ENCODE measurements around the gene PLB1. TPM values are rescaled to one million over a fixed set of nuclear protein-coding genes. Genes with fewer than 3 reads are reported as not detected.

PLB1 gene
- total RNA-seq, 1 experiment from 2014 or later: 0.44 TPM

DNA sequence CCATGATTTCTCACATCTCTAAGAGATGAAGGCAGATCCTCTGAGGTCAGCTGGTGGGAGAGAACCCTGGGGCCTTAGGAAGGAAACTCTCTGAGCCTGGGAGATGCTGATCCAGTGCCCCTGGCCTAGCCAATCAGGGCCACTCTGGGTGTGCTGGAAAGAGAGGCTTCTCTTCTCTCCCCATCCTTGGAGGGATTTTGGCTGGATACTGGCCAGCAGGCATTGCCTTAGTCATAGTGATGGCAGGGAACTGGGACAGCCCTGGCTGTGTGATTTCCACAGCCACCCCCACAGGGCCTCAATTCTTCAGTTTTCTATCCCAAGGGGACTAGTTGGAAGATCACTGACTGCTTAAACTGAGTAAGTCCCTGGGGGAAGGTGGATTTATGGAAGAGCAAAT lies 26.6 kb upstream of the PLB1 start:
- TF ChIP-seq, protein P1, sequence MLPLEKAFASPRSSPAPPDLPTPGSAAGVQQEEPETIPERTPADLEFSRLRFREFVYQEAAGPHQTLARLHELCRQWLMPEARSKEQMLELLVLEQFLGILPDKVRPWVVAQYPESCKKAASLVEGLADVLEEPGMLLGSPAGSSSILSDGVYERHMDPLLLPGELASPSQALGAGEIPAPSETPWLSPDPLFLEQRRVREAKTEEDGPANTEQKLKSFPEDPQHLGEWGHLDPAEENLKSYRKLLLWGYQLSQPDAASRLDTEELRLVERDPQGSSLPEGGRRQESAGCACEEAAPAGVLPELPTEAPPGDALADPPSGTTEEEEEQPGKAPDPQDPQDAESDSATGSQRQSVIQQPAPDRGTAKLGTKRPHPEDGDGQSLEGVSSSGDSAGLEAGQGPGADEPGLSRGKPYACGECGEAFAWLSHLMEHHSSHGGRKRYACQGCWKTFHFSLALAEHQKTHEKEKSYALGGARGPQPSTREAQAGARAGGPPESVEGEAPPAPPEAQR (CRISPR knock-in tag; IDR thresholded peaks at IDR 0.05): no peak
- no peak for TF ChIP-seq FOXP1 (CRISPR knock-in tag; IDR thresholded peaks at IDR 0.05; ENCODE audit: borderline replicate concordance)
- TF ChIP-seq, protein P2, sequence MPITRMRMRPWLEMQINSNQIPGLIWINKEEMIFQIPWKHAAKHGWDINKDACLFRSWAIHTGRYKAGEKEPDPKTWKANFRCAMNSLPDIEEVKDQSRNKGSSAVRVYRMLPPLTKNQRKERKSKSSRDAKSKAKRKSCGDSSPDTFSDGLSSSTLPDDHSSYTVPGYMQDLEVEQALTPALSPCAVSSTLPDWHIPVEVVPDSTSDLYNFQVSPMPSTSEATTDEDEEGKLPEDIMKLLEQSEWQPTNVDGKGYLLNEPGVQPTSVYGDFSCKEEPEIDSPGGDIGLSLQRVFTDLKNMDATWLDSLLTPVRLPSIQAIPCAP (CRISPR knock-in tag; IDR thresholded peaks at IDR 0.05): no peak
- TF ChIP-seq TEAD1 (CRISPR knock-in tag; IDR thresholded peaks at IDR 0.05): no peak
- TF ChIP-seq, protein P3, sequence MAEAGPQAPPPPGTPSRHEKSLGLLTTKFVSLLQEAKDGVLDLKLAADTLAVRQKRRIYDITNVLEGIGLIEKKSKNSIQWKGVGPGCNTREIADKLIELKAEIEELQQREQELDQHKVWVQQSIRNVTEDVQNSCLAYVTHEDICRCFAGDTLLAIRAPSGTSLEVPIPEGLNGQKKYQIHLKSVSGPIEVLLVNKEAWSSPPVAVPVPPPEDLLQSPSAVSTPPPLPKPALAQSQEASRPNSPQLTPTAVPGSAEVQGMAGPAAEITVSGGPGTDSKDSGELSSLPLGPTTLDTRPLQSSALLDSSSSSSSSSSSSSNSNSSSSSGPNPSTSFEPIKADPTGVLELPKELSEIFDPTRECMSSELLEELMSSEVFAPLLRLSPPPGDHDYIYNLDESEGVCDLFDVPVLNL (CRISPR knock-in tag; IDR thresholded peaks at IDR 0.05; ENCODE audit: borderline replicate concordance, low read depth): no peak
- no peak for TF ChIP-seq ZNF121 (CRISPR knock-in tag; IDR thresholded peaks at IDR 0.05)
- TF ChIP-seq ESRRA (CRISPR knock-in tag; IDR thresholded peaks at IDR 0.05; ENCODE audit: borderline replicate concordance): no peak
- no peak for TF ChIP-seq HMGA2 (CRISPR knock-in tag; IDR thresholded peaks at IDR 0.05)
- TF ChIP-seq TCF7 (CRISPR knock-in tag; IDR thresholded peaks at IDR 0.05; ENCODE audit: low read depth): no peak
- POLR2A ChIA-PET: no interaction called here
- CTCF ChIA-PET: no interaction called here
- H3K9me3 Mint-ChIP-seq: peaks cover 15% of the 10 kb centered on the region
- no peaks in the 10 kb centered on the region; the same call in 1 of the 2 replicates for H3K36me3 Mint-ChIP-seq
- ATAC-seq (no peak), DNase-seq (ENCODE audit: low spot score) (no peak)
- H3K4me1 Mint-ChIP-seq: no peaks in the 10 kb centered on the region
- H3K27ac Mint-ChIP-seq: no peak overlapping the region
- H3K4me3 Mint-ChIP-seq: no peak overlapping the region
- no peaks in the 10 kb centered on the region; the same call in 1 of the 2 replicates for H3K27me3 Mint-ChIP-seq (ENCODE audit: low read depth)

DNA sequence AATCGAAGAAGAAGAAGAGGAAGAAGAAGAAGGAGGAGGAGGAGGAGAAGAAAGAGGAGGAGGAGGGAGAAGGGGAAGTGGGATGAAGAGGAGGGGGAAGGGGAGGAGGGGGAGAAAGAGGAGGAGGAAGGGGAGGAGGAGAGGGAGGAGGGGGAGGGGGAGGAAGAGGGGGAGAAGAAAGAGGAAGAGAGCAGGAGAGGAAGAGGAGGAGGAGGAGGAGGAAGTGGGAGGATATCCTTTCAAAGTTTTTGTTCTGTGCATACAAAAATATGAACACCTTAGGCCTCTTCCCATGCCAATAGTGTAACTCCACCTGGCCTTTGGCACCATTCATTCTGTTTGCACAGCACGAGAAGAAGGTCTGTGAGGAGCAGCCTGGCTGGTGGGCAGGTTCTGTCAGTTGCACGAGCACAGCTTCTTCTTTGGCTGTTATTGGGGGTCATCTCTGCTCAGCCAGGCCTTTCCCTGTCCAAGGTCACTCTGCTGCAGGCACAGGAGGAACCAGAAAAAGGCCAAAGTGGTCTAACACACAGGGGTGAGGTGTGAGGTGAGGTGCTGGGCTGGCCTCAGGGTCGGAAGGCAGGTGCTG lies 25.8 kb upstream of the PLB1 start:
- DNase-seq (ENCODE audit: low spot score) (no peak), ATAC-seq (no peak)
- Mint-ChIP-seq H3K4me1 (no peaks in the 10 kb centered on the region), H3K36me3 (no peaks in the 10 kb centered on the region; the same call in 1 of the 2 replicates), H3K9me3 (peaks cover 21% of the 10 kb centered on the region), H3K27ac (no peak overlapping the region), H3K4me3 (no peak overlapping the region), H3K27me3 (ENCODE audit: low read depth) (no peaks in the 10 kb centered on the region; the same call in 1 of the 2 replicates)
- ChIA-PET CTCF (interaction anchor here (0.7 kb wide), 1 partner anchor 18 kb away, joined by 3 read pairs; no protein-coding TSS in a partner anchor), POLR2A (no interaction called here)
- TF ChIP-seq, protein P1 (CRISPR knock-in tag; IDR thresholded peaks at IDR 0.05): no peak
- TF ChIP-seq JUN (CRISPR knock-in tag; IDR thresholded peaks at IDR 0.05) (no peak), NFYB (CRISPR knock-in tag; conservative IDR thresholded peaks at IDR 0.05; ENCODE audit: low read depth) (no peak), ELF4 (CRISPR knock-in tag; IDR thresholded peaks at IDR 0.05; ENCODE audit: low read depth) (no peak), SP1 (CRISPR knock-in tag; conservative IDR thresholded peaks at IDR 0.05) (no peak), MYBL2 (CRISPR knock-in tag; IDR thresholded peaks at IDR 0.05) (no peak), ZNF416 (CRISPR knock-in tag; IDR thresholded peaks at IDR 0.05) (no peak), RORB (CRISPR knock-in tag; IDR thresholded peaks at IDR 0.05) (no peak), IRF2 (CRISPR knock-in tag; IDR thresholded peaks at IDR 0.05; ENCODE audit: borderline replicate concordance, low read depth) (no peak), ZNF317 (CRISPR knock-in tag; IDR thresholded peaks at IDR 0.05; ENCODE audit: borderline replicate concordance, low read depth) (no peak)
- TF ChIP-seq, protein P4, sequence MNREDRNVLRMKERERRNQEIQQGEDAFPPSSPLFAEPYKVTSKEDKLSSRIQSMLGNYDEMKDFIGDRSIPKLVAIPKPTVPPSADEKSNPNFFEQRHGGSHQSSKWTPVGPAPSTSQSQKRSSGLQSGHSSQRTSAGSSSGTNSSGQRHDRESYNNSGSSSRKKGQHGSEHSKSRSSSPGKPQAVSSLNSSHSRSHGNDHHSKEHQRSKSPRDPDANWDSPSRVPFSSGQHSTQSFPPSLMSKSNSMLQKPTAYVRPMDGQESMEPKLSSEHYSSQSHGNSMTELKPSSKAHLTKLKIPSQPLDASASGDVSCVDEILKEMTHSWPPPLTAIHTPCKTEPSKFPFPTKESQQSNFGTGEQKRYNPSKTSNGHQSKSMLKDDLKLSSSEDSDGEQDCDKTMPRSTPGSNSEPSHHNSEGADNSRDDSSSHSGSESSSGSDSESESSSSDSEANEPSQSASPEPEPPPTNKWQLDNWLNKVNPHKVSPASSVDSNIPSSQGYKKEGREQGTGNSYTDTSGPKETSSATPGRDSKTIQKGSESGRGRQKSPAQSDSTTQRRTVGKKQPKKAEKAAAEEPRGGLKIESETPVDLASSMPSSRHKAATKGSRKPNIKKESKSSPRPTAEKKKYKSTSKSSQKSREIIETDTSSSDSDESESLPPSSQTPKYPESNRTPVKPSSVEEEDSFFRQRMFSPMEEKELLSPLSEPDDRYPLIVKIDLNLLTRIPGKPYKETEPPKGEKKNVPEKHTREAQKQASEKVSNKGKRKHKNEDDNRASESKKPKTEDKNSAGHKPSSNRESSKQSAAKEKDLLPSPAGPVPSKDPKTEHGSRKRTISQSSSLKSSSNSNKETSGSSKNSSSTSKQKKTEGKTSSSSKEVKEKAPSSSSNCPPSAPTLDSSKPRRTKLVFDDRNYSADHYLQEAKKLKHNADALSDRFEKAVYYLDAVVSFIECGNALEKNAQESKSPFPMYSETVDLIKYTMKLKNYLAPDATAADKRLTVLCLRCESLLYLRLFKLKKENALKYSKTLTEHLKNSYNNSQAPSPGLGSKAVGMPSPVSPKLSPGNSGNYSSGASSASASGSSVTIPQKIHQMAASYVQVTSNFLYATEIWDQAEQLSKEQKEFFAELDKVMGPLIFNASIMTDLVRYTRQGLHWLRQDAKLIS (CRISPR knock-in tag; IDR thresholded peaks at IDR 0.05; ENCODE audit: borderline replicate concordance): no peak
- TF ChIP-seq, protein P5, sequence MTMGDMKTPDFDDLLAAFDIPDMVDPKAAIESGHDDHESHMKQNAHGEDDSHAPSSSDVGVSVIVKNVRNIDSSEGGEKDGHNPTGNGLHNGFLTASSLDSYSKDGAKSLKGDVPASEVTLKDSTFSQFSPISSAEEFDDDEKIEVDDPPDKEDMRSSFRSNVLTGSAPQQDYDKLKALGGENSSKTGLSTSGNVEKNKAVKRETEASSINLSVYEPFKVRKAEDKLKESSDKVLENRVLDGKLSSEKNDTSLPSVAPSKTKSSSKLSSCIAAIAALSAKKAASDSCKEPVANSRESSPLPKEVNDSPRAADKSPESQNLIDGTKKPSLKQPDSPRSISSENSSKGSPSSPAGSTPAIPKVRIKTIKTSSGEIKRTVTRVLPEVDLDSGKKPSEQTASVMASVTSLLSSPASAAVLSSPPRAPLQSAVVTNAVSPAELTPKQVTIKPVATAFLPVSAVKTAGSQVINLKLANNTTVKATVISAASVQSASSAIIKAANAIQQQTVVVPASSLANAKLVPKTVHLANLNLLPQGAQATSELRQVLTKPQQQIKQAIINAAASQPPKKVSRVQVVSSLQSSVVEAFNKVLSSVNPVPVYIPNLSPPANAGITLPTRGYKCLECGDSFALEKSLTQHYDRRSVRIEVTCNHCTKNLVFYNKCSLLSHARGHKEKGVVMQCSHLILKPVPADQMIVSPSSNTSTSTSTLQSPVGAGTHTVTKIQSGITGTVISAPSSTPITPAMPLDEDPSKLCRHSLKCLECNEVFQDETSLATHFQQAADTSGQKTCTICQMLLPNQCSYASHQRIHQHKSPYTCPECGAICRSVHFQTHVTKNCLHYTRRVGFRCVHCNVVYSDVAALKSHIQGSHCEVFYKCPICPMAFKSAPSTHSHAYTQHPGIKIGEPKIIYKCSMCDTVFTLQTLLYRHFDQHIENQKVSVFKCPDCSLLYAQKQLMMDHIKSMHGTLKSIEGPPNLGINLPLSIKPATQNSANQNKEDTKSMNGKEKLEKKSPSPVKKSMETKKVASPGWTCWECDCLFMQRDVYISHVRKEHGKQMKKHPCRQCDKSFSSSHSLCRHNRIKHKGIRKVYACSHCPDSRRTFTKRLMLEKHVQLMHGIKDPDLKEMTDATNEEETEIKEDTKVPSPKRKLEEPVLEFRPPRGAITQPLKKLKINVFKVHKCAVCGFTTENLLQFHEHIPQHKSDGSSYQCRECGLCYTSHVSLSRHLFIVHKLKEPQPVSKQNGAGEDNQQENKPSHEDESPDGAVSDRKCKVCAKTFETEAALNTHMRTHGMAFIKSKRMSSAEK (CRISPR knock-in tag; IDR thresholded peaks at IDR 0.05; ENCODE audit: borderline replicate concordance): no peak
- TF ChIP-seq, protein P6, sequence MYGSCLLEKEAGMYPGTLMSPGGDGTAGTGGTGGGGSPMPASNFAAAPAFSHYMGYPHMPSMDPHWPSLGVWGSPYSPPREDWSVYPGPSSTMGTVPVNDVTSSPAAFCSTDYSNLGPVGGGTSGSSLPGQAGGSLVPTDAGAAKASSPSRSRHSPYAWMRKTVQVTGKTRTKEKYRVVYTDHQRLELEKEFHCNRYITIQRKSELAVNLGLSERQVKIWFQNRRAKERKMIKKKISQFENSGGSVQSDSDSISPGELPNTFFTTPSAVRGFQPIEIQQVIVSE (CRISPR knock-in tag; IDR thresholded peaks at IDR 0.05; ENCODE audit: borderline replicate concordance): no peak
